Fibroblast of pulmonary artery (primary cell): ENCODE measurements around the gene CD200.

ENCODE experiments used
- DNase-seq: peaks from one replicate; pipeline ENCODE4 v3.0.0-alpha.2; 2010; ENCODE audit warnings: low read depth
- H3K4me3 ChIP-seq: replicated peaks from 2 replicates; pipeline ENCODE4 v1.5.1; 2011; ENCODE audit warnings: low read depth, mild to moderate bottlenecking, control low read depth, low read length, moderate library complexity
- TF ChIP-seq, protein P1 (sequence below): IDR thresholded peaks from 2 replicates; pipeline ENCODE4 v1.5.1; 2011; ENCODE audit warnings: mild to moderate bottlenecking, control low read depth, low read length, inconsistent platforms; ENCODE audit errors: missing control alignments

CD200 gene

GRCh38 chr3:112382543-112383160 lies 49.7 kb downstream of the CD200 start:
- no peak overlapping the region for H3K4me3 ChIP-seq
- TF ChIP-seq, protein P1, sequence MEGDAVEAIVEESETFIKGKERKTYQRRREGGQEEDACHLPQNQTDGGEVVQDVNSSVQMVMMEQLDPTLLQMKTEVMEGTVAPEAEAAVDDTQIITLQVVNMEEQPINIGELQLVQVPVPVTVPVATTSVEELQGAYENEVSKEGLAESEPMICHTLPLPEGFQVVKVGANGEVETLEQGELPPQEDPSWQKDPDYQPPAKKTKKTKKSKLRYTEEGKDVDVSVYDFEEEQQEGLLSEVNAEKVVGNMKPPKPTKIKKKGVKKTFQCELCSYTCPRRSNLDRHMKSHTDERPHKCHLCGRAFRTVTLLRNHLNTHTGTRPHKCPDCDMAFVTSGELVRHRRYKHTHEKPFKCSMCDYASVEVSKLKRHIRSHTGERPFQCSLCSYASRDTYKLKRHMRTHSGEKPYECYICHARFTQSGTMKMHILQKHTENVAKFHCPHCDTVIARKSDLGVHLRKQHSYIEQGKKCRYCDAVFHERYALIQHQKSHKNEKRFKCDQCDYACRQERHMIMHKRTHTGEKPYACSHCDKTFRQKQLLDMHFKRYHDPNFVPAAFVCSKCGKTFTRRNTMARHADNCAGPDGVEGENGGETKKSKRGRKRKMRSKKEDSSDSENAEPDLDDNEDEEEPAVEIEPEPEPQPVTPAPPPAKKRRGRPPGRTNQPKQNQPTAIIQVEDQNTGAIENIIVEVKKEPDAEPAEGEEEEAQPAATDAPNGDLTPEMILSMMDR: no peak
- no peak for DNase-seq

DNA sequence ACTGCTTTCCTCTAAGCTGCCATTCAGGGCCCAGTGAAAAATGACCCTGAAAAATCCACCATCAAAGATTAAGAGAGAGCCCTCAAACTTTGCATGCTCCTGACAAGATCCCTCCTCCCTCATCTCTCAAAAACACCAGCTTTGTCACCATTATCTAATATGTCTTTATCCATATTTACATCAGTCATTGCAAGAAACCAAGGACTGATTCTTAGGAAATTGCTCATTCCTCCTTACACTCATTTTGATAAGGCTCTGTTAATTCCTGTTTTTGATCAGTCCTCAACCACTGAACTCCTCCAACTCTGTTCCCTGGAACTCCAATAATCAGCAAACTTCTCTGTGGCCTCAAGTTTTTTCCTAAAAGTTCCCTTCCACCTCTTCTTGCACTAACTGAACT lies 51.8 kb downstream of the CD200 start:
- no peak overlapping the region for H3K4me3 ChIP-seq
- DNase-seq: no peak
- TF ChIP-seq, protein P1: no peak

DNA sequence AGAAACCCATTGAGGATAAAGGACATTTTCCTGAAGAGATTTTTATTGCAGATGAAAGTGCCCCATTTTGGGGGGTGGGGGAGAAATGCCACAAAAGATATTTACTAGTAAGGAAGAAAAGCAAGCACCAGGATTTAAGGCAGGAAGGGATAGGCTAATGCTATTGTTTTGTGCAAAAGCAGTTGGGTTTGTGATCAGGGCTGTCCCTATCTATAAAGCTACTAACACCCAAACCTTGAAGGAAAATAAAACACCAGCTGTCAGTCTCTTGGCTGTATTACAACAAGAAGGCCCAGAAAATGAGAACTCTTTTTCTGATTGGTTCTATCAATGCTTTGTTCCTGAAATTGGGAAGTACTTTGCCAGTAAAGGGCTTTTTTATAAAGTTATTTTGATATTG lies 56.0 kb downstream of the CD200 start:
- TF ChIP-seq, protein P1: no peak
- H3K4me3 ChIP-seq: no peak overlapping the region
- DNase-seq: no peak

DNA sequence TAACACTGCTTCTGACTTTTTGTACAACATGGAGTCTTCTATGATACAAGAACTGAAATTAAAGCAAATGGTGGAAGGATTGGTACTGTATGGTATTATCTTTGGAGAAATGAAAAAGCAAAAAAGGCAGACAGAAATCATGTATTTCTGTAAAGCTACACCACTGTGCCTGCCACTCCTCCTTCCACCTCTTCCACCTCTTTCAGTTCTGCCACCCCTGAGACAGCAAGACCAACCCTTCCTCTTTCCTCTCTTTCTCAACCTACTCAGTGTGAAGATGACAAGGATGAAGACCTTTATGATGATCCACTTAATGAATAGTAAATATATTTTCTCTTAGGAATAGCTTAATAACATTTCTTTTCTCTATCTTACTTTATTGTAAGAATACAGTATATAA lies 57.0 kb downstream of the CD200 start:
- no peak overlapping the region for H3K4me3 ChIP-seq
- DNase-seq: peak; percentile 48
- TF ChIP-seq, protein P1: no peak

DNA sequence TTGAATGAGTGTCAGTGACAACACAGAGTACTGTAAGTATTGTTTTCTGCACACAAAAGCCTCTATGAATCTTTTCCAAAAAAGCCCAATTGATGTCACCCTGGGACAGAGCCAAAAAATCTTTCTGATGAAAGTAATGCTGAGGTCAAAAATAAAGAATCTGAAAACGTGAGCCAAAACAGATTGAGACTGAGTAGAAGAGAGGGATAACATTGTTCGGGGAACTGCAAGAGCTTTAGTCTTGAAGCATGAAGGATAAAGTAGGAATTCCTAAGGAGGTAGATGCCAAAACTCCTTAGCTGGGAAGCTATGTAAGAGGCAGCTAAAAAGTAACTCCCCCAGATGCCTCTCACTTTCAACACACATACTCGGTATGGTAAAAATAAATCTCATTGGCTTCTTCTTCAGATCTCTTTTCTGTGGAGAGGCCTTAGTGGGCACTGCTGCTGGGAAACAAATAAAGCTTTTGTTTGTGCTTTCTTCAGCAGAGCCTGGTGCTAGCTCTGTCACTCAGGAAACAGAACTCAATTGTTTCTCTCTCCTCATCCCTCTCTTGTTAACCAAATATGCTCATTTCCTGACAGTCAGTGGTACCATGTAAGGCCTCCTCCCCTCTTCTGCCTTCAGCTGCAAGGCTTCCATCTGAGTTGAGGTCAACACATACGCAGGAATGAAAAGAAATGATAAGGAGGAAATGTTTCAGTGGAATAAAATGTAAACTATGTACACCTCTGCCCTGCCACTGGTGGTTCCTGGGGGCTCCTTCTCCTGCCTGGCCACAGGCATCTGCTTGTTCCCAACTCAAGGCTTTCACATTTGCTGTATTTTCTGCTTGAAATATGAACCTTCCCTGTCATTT lies 58.1 kb downstream of the CD200 start:
- H3K4me3 ChIP-seq: no peak overlapping the region
- TF ChIP-seq, protein P1: no peak
- DNase-seq: peak; percentile 99

GRCh38 chr3:112391648-112392047 lies 58.7 kb downstream of the CD200 start:
- H3K4me3 ChIP-seq: no peak overlapping the region
- TF ChIP-seq, protein P1: no peak
- DNase-seq: peak; percentile 90
